Esophagus muscularis mucosa (tissue), 4 donors: ENCODE measurements around the gene PTPRN2. TPM values are rescaled to one million over a fixed set of nuclear protein-coding genes. Genes with fewer than 3 reads are reported as not detected.
"Not testable (repeated sequence)": the region's sequence is repeated elsewhere in the genome, so short reads cannot be mapped to it uniquely, and the experiment has no call there.

Source experiments
- DNase-seq: peaks from one replicate; pipeline ENCODE4 v3.0.0-alpha.2; 2017; ENCODE audit errors: extremely low spot score
- H3K27ac ChIP-seq, 4 donors: fragments of 200-600 bp; sonication (generic); replicated peaks in 1 of 4; 1 replicate in 3 of 4; 2 replicates in 1 of 4; pipeline ENCODE4 v1.5.1; 2016 to 2019; ENCODE audit warnings: mild to moderate bottlenecking in 1 of 4
- H3K27me3 ChIP-seq, 4 donors: fragments of 200-600 bp; sonication (generic); one replicate each; pipeline versions ENCODE4 v1.5.1 to v1.6.0; 2016 to 2019
- H3K36me3 ChIP-seq, 4 donors: fragments of 200-600 bp; sonication (generic); one replicate each; pipeline ENCODE4 v1.5.1; 2016 to 2019
- H3K4me1 ChIP-seq, 4 donors: fragments of 200-600 bp; sonication (generic); one replicate each; pipeline ENCODE4 v1.5.1; 2016 to 2019
- H3K4me3 ChIP-seq, 4 donors: fragments of 200-600 bp; sonication (generic); 1 replicate in 2 of 4; 2 replicates in 2 of 4; pipeline ENCODE4 v1.5.1; 2016 to 2019; ENCODE audit warnings: mild to moderate bottlenecking in 4 of 4, moderate library complexity in 1 of 4
- H3K9me3 ChIP-seq, 4 donors: fragments of 200-600 bp; sonication (generic); 1 replicate in 3 of 4; 2 replicates in 1 of 4; pipeline ENCODE4 v1.5.1; 2016 to 2019
- EP300 ChIP-seq: sonication (generic); formaldehyde crosslinking; IDR thresholded peaks from one replicate; pipeline ENCODE4 v1.6.1; 2017; ENCODE audit warnings: antibody characterized with exemption
- POLR2A ChIP-seq: fragments of 450-650 bp; IDR thresholded peaks from one replicate; pipeline ENCODE4 v1.6.1; 2017; ENCODE audit warnings: antibody characterized with exemption, moderate library complexity, mild to moderate bottlenecking, low read depth
- POLR2AphosphoS5 ChIP-seq, 2 donors: sonication (generic); formaldehyde crosslinking; IDR thresholded peaks; one replicate each; pipeline ENCODE4 v1.6.1; 2017; ENCODE audit warnings: antibody characterized with exemption in 2 of 2
- WGBS: methylation state at CpG from one replicate; pipeline ENCODE4 v1.1.5; 2018; 5-methylcytosine and 5-hydroxymethylcytosine counted together
- intact Hi-C: fragments of 100-400 bp; cut with DNase I; formaldehyde crosslinking; loops from one replicate; pipeline ENCODE4 v1.15.1; 2023
- total RNA-seq, 4 donors: library from RNA; depleted of rRNA; stranded (reverse); fragments of >200 nt; gene quantifications; one replicate each; pipeline versions ENCODE4 v1.1.0 to v1.2.1, GENCODE V29; 2016
- TF ChIP-seq, protein P1 (sequence below), 3 experiments: fragments of 200-600 bp in 2 of 3; fragments of 450-650 bp in 1 of 3; sonication (generic) in 2 of 3; IDR thresholded peaks; one replicate each; pipeline ENCODE4 v1.5.1; 2017 to 2019; ENCODE audit warnings: antibody characterized with exemption in 3 of 3, mild to moderate bottlenecking in 2 of 3, moderate library complexity in 1 of 3

PTPRN2 gene
- 1 to 10 TPM; 2.1 to 3.1 (median 3.1) TPM for total RNA-seq

DNA sequence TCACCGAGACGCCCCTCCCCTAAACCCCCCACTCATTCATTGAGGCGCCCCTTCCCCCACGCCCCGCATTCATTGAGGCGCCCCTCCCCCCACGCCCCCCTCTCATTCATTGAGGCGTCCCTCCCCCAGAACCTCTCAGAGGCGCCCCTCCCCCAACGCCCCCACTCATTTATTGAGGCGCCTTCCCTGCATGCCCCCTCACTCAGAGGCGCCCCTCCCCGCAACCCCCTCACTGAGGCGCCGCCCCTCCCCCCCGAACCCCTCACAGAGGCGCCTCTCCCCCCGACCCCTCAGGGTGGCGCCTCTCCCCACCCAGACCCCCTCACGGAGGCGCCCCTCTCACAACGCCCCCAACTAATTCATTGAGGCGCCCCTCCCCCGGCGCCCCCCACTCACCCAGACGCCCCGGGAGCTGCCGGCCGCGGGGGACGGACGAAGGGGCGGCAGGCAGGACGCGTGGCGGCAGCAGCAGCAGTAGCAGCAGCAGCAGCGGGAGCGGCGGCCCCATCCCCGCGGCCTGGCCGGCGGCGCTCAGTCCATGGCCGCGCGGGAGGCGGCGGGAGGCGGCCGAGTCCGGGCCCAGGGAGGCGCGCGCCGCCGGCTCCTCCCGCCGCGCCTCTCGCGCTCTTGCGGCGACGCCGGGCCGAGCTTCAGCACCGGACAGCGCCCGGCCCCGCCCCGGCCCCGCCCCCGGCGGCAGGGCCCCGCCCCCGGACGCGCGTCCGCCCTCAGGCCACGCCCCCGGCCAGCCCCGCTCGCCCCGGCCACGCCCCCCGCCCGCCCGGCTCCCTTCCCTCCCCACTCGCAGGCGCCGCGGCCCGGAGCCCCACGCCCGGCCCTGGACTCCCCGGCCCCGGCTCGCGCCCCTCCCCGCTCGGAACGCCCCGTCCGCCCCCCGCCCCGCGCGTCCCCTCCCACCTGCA, at the start of gene PTPRN2:
TSS of gene PTPRN2 (minus strand) at position 662 of the 923 bp plus-strand sequence.
- Histone ChIP-seq H3K36me3 (no peaks in the 10 kb centered on the region), H3K27me3 (peaks cover 4 to 67% (median 31%) of the 10 kb centered on the region in 4 donors), H3K4me3 (peak within 1 kb of the TSS; percentile 49 to 57 (median 52)), H3K4me1 (peaks cover 20 to 35% (median 27%) of the 10 kb centered on the region in 4 donors), H3K27ac (no peak within 1 kb of the TSS), H3K9me3 (no peaks in the 10 kb centered on the region)
- DNase-seq, result no peak
- no peak for TF ChIP-seq POLR2AphosphoS5 (IDR thresholded peaks at IDR 0.05)
- TF ChIP-seq EP300, result no peak
- TF ChIP-seq POLR2A, result no peak
- TF ChIP-seq, protein P1, sequence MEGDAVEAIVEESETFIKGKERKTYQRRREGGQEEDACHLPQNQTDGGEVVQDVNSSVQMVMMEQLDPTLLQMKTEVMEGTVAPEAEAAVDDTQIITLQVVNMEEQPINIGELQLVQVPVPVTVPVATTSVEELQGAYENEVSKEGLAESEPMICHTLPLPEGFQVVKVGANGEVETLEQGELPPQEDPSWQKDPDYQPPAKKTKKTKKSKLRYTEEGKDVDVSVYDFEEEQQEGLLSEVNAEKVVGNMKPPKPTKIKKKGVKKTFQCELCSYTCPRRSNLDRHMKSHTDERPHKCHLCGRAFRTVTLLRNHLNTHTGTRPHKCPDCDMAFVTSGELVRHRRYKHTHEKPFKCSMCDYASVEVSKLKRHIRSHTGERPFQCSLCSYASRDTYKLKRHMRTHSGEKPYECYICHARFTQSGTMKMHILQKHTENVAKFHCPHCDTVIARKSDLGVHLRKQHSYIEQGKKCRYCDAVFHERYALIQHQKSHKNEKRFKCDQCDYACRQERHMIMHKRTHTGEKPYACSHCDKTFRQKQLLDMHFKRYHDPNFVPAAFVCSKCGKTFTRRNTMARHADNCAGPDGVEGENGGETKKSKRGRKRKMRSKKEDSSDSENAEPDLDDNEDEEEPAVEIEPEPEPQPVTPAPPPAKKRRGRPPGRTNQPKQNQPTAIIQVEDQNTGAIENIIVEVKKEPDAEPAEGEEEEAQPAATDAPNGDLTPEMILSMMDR (IDR thresholded peaks at IDR 0.05), result no peak
- 0% methylated on average over 3 of the region's 110 CpGs for WGBS
- intact Hi-C loops, result no loop called here

DNA sequence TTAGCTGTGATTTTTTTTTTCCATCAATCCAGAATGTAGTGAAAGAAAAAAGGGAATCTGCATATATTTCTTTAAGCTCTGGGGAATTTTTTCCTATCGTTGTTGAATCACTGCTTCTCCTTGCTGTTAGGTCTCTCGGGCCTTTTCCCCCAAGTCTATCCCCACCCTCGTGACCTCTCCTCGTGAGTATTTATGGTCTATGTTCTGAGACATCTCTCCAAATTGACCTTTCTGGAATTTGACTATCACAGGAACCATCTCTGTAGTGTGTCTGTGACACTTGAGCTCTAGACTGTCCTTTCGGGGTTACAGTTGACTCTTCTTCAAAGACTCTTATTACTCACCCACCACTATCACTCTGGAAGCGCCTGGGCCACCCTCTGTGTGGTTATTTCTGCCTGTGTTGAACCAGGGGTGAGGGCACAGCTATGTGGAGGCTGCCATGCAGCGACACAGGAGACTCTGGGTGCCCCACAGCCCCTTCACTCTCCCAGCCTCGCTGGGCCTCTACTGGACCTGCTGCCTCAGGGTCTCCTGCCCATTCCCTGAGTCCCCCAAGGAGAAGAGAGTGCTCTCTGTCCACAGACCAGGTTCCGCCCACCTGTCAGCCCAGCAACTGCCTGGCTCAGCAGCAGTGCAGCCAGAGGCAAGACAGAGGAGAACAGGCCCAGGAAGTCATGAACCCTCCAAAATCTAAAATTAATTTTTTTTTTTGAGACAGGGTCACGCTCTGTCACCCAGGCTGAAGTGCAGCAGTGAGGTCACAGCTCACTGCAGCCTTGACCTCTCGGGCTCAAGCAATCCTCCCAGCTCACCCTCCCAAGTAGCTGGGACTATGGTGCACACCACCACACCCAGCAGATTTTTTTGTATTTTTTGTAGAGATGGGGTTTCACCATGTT, 45.7 kb upstream of the PTPRN2 start:
- 97% methylated on average over 11 of the region's 11 CpGs for WGBS
- no peak overlapping the region for H3K27ac ChIP-seq
- no peaks in the 10 kb centered on the region for H3K4me1 ChIP-seq
- H3K4me3 ChIP-seq, result no peak overlapping the region
- TF ChIP-seq POLR2AphosphoS5 (IDR thresholded peaks at IDR 0.05), result no peak
- TF ChIP-seq, protein P1 (IDR thresholded peaks at IDR 0.05), result no peak
- no peak for TF ChIP-seq EP300
- TF ChIP-seq POLR2A, result no peak
- no peak for DNase-seq
- H3K36me3 ChIP-seq, result peaks cover 0 to 17% (median 8%) of the 10 kb centered on the region in 4 donors
- no peaks in the 10 kb centered on the region for H3K27me3 ChIP-seq
- intact Hi-C loops, result no loop called here
- H3K9me3 ChIP-seq, result no peaks in the 10 kb centered on the region

DNA sequence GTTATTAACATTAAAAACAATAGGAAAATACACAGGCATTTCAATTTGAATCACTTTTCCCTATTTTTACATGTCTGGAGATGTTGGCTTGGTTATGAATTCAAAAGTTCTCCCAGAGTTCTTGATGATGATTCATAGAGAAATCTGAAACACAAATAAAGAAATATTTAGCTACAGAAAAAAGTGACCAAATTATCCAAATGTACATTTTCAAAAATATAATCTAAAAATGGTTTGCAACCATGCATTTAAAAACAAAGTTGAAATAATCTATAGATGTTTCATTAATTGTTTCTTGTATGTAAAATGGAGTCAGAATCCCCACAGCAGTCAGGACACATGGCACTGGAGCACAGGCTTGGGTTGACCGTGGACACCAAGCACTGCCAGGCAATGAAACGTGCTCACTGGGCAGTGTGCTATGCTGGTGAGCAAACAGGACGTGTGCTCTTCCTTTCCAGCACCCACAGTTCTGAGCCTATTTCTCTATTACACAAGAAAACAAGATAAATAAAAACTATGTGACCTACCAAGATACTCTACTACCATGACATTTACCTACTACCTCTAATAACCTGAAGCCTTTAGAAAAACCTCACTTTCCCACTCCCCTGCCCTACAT, 44.1 kb upstream of the PTPRN2 start:
- Histone ChIP-seq H3K4me3 (no peak overlapping the region), H3K4me1 (no peaks in the 10 kb centered on the region), H3K9me3 (no peaks in the 10 kb centered on the region), H3K27ac (no peak overlapping the region), H3K36me3 (peaks cover 0 to 17% (median 8%) of the 10 kb centered on the region in 4 donors), H3K27me3 (no peaks in the 10 kb centered on the region)
- intact Hi-C loops, result no loop called here
- TF ChIP-seq, protein P1 (IDR thresholded peaks at IDR 0.05), result no peak
- TF ChIP-seq POLR2A, result no peak
- TF ChIP-seq POLR2AphosphoS5 (IDR thresholded peaks at IDR 0.05), result no peak
- WGBS, result 92% methylated on average over 3 of the region's 3 CpGs
- no peak for DNase-seq

DNA sequence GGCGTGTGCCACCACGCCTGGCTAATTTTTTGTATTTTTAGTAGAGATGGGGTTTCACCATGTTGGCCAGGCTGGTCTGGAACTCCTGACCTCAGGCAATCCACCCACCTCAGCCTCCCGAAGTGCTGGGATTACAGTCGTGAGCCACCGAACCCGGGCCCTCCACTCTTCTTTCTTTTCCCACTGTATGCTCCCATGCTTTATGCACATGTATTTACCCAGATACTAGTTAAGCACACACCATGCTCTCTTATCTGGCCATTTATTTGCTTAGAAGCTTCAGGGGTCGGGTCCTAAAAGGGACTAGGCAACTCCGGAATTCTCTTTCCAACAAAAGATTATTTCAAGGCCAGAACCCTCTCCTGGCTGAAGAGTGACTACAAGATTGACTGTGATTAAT, 38.7 kb upstream of the PTPRN2 start:
- H3K36me3 ChIP-seq, result peaks cover 0 to 17% (median 8%) of the 10 kb centered on the region in 4 donors
- H3K9me3 ChIP-seq, H3K4me3 ChIP-seq, H3K27ac ChIP-seq, intact Hi-C loops, H3K27me3 ChIP-seq, DNase-seq, H3K4me1 ChIP-seq: not testable (repeated sequence)
- 96% methylated on average over 8 of the region's 8 CpGs for WGBS
